Stimulated activated CD8-positive, alpha-beta memory T cell treated with anti-CD3 and anti-CD28 coated beads, Interleukin-2, amount 100 ng/mL, for 48 hours (primary cell): ENCODE measurements around the gene FCN1.

Experiments used
- DNase-seq, 2 donors: peaks; one replicate each; pipeline ENCODE4 v3.0.0-alpha.2; 2020; ENCODE audit warnings: low read depth in 2 of 2

FCN1 gene

GRCh38 chr9:134913713-134914500 lies 3.8 kb downstream of the FCN1 start:
- DNase-seq, result no peak

- no peak for DNase-seq
These were observed 4.5 kb downstream of the FCN1 start for GRCh38 chr9:134913041-134913712.

GRCh38 chr9:134912126-134912840 lies 5.4 kb downstream of the FCN1 start:
- DNase-seq, result no peak

GRCh38 chr9:134909511-134910481 lies 7.9 kb downstream of the FCN1 start:
- no peak for DNase-seq

GRCh38 chr9:134908524-134909309 lies 9.0 kb downstream of the FCN1 start:
- no peak for DNase-seq

- no peak for DNase-seq
These were observed 14.8 kb downstream of the FCN1 start for GRCh38 chr9:134902936-134903335.

GRCh38 chr9:134899818-134900217 lies 17.9 kb downstream of the FCN1 start:
- DNase-seq, result no peak

GRCh38 chr9:134899168-134899567 lies 18.5 kb downstream of the FCN1 start:
- DNase-seq, result no peak

GRCh38 chr9:134898319-134898718 lies 19.4 kb downstream of the FCN1 start:
- DNase-seq, result no peak

- no peak for DNase-seq
These were observed 20.0 kb downstream of the FCN1 start for GRCh38 chr9:134897584-134898170.

- DNase-seq, result no peak
These were observed 20.7 kb downstream of the FCN1 start for GRCh38 chr9:134896834-134897583.

- DNase-seq, result no peak
These were observed 21.5 kb downstream of the FCN1 start for GRCh38 chr9:134895908-134896833.

GRCh38 chr9:134895567-134895907 lies 22.2 kb downstream of the FCN1 start:
- DNase-seq, result no peak

GRCh38 chr9:134895097-134895496 lies 22.6 kb downstream of the FCN1 start:
- no peak for DNase-seq

GRCh38 chr9:134894136-134894860 lies 23.4 kb downstream of the FCN1 start:
- no peak for DNase-seq

- DNase-seq, result no peak
These were observed 24.8 kb downstream of the FCN1 start for GRCh38 chr9:134892820-134893420.

GRCh38 chr9:134892221-134892620 lies 25.5 kb downstream of the FCN1 start:
- DNase-seq, result no peak
